Stomach (tissue), 4 donors: ENCODE results near the gene DLG4.

Source experiments
- POLR2A ChIP-seq, 4 donors: fragments of 450-650 bp; IDR thresholded peaks; one replicate each; pipeline ENCODE4 v1.6.1; 2016; ENCODE audit warnings: antibody characterized with exemption in 4 of 4, control low read depth in 2 of 4, mild to moderate bottlenecking in 1 of 4, moderate library complexity in 1 of 4
- TF ChIP-seq, protein P1 (sequence below), 7 experiments: fragments of 450-650 bp in 4 of 7; fragments of 200-600 bp in 3 of 7; sonication (generic) in 3 of 7; IDR thresholded peaks; one replicate each; pipeline ENCODE4 v1.5.1; 2016 to 2019; ENCODE audit warnings: antibody characterized with exemption in 7 of 7, control low read depth in 2 of 7, mild to moderate bottlenecking in 1 of 7

DNA sequence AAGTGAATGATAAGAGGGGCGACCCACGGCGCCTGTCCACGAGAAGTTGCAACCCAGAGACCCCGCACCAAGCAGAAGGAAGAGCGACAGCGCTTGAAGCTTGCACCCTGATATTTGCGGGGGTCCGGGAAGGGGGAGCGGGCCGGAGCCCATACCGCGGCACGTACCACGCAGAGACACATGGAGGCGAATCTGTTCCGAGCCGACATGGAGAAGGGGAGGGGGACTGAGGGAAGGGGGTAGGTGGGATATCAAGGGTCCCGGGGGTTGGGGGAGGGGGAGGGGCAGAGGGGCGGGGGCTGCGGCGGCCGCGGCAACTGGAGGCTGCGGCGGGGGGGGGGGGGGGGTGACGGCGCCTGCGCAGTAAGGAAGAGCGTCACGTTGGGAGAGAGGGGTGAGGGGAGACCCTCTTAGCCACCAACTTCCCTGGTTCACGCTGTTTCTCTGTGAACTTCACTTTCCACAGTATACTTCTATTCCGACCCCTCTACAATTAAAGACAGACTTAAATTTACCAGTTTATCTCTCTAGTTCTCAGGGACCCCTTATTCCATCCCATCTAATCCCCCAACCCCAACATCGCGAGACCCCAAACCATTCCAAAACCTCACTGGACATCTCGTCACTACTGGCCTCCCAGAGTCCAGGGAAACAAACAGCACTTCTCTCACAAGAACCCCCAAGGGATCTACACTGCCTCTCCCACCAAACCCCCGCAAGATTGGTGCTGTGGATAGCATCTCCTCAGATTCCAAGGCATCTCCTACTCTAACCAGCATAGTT, 8.0 kb downstream of the DLG4 start:
- TF ChIP-seq, protein P1, sequence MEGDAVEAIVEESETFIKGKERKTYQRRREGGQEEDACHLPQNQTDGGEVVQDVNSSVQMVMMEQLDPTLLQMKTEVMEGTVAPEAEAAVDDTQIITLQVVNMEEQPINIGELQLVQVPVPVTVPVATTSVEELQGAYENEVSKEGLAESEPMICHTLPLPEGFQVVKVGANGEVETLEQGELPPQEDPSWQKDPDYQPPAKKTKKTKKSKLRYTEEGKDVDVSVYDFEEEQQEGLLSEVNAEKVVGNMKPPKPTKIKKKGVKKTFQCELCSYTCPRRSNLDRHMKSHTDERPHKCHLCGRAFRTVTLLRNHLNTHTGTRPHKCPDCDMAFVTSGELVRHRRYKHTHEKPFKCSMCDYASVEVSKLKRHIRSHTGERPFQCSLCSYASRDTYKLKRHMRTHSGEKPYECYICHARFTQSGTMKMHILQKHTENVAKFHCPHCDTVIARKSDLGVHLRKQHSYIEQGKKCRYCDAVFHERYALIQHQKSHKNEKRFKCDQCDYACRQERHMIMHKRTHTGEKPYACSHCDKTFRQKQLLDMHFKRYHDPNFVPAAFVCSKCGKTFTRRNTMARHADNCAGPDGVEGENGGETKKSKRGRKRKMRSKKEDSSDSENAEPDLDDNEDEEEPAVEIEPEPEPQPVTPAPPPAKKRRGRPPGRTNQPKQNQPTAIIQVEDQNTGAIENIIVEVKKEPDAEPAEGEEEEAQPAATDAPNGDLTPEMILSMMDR (IDR thresholded peaks at IDR 0.05) = no peak
- no peak for TF ChIP-seq POLR2A (IDR thresholded peaks at IDR 0.05)
